ENCODE data around the gene NLRP7.
"Not testable (repeated sequence)": the region's sequence is repeated elsewhere in the genome, so short reads cannot be mapped to it uniquely, and the experiment has no call there.

The NLRP7 gene

GRCh38 chr19:54923276-54923675, 24.1 kb downstream of the NLRP7 start:
- no CpG with 5 or more reads among the region's 9 CpGs for WGBS (ENCODE audit: extremely low coverage, insufficient coverage, insufficient read length)
- H3K4me3 ChIP-seq (ENCODE audit: low read depth, low read length), result no peak overlapping the region

GRCh38 chr19:54921082-54921481, 26.2 kb downstream of the NLRP7 start:
- DNase-seq, result peak in 1 of 2 donors; percentile 25
- no peaks in the 10 kb centered on the region for H3K36me3 ChIP-seq (ENCODE audit: control insufficient read depth in 1 of 2, insufficient read depth in 2 of 2, low read length in 2 of 2)
- H3K9ac ChIP-seq (ENCODE audit: low read length), result no peak overlapping the region
- no peaks in the 10 kb centered on the region for H3K79me2 ChIP-seq (ENCODE audit: control insufficient read depth, insufficient read depth, low read length, poor library complexity)
- H4K91ac ChIP-seq (ENCODE audit: low read depth, low read length), result peak overlapping the region; percentile 1
- no peak overlapping the region for H2BK120ac ChIP-seq (ENCODE audit: insufficient read depth, low read length, poor library complexity)
- no peak overlapping the region for H3K18ac ChIP-seq (ENCODE audit: low read length)
- no peak overlapping the region for H3K14ac ChIP-seq (ENCODE audit: low read length)
- no CpG with 5 or more reads among the region's 7 CpGs for WGBS (ENCODE audit: extremely low coverage, insufficient coverage, insufficient read length)
- no peaks in the 10 kb centered on the region for H3K4me1 ChIP-seq (ENCODE audit: control insufficient read depth in 1 of 2, insufficient read depth in 2 of 2, low read length in 2 of 2)
- no peak overlapping the region for H3K4me3 ChIP-seq (ENCODE audit: low read depth, low read length)
- peak overlapping the region; percentile 4 for H2BK12ac ChIP-seq (ENCODE audit: low read length)
- no peak overlapping the region for H2BK5ac ChIP-seq (ENCODE audit: low read depth, low read length, poor library complexity)
- H3K4me2 ChIP-seq (ENCODE audit: low read length), result no peak overlapping the region
- H3K27ac ChIP-seq (ENCODE audit: low read depth, low read length), result no peak overlapping the region
- no peak overlapping the region for H3K4ac ChIP-seq (ENCODE audit: low read depth, low read length)
- H2AFZ ChIP-seq (ENCODE audit: insufficient read depth, low read length, poor library complexity), result no peak overlapping the region
- H4K12ac ChIP-seq (ENCODE audit: low read depth, low read length), result no peak overlapping the region
- H3K79me1 ChIP-seq (ENCODE audit: low read length), result peaks cover 2% of the 10 kb centered on the region
- no peak overlapping the region for H4K8ac ChIP-seq (ENCODE audit: low read depth, low read length)
- H3K23ac ChIP-seq (ENCODE audit: low read length), result no peak overlapping the region
- peaks cover 2% of the 10 kb centered on the region for H3K9me3 ChIP-seq (ENCODE audit: insufficient read depth, low read depth, low read length)
- no peak overlapping the region for H2AK5ac ChIP-seq (ENCODE audit: low read length)
- no peaks in the 10 kb centered on the region for H3K27me3 ChIP-seq (ENCODE audit: insufficient read depth, low read length)

More at GRCh38 chr19:54923276-54923675, 24.1 kb downstream of the NLRP7 start:
- H3K4ac ChIP-seq (ENCODE audit: low read depth, low read length), result no peak overlapping the region
- H4K8ac ChIP-seq (ENCODE audit: low read depth, low read length), result no peak overlapping the region
- H2BK12ac ChIP-seq (ENCODE audit: low read length), result no peak overlapping the region
- H3K14ac ChIP-seq (ENCODE audit: low read length), result no peak overlapping the region
- H3K79me1 ChIP-seq (ENCODE audit: low read length), result peaks cover 2% of the 10 kb centered on the region
- no peak overlapping the region for H2AFZ ChIP-seq (ENCODE audit: insufficient read depth, low read length, poor library complexity)
- no peak overlapping the region for H2BK120ac ChIP-seq (ENCODE audit: insufficient read depth, low read length, poor library complexity)
- H3K18ac ChIP-seq (ENCODE audit: low read length), result no peak overlapping the region
- no peaks in the 10 kb centered on the region for H3K79me2 ChIP-seq (ENCODE audit: control insufficient read depth, insufficient read depth, low read length, poor library complexity)
- H4K91ac ChIP-seq (ENCODE audit: low read depth, low read length), result no peak overlapping the region
- no peak overlapping the region for H3K4me2 ChIP-seq (ENCODE audit: low read length)
- H4K12ac ChIP-seq (ENCODE audit: low read depth, low read length), result no peak overlapping the region
- H2BK5ac ChIP-seq (ENCODE audit: low read depth, low read length, poor library complexity), result no peak overlapping the region
- H3K27me3 ChIP-seq (ENCODE audit: insufficient read depth, low read length), result no peaks in the 10 kb centered on the region
- no peak for DNase-seq
- H3K27ac ChIP-seq (ENCODE audit: low read depth, low read length), result no peak overlapping the region
- H3K23ac ChIP-seq (ENCODE audit: low read length), result no peak overlapping the region
- H2AK5ac ChIP-seq (ENCODE audit: low read length), result no peak overlapping the region
- peaks cover 6% of the 10 kb centered on the region for H3K9me3 ChIP-seq (ENCODE audit: insufficient read depth, low read depth, low read length)
- H3K36me3 ChIP-seq (ENCODE audit: control insufficient read depth in 1 of 2, insufficient read depth in 2 of 2, low read length in 2 of 2), result no peaks in the 10 kb centered on the region
- no peaks in the 10 kb centered on the region for H3K4me1 ChIP-seq (ENCODE audit: control insufficient read depth in 1 of 2, insufficient read depth in 2 of 2, low read length in 2 of 2)
- H3K9ac ChIP-seq (ENCODE audit: low read length), result no peak overlapping the region

- not testable (repeated sequence) for H4K12ac ChIP-seq (ENCODE audit: low read depth, low read length); H3K9me3 ChIP-seq (ENCODE audit: insufficient read depth, low read depth, low read length); H3K9ac ChIP-seq (ENCODE audit: low read length); H2AFZ ChIP-seq (ENCODE audit: insufficient read depth, low read length, poor library complexity); H3K4me3 ChIP-seq (ENCODE audit: low read depth, low read length); H3K36me3 ChIP-seq (ENCODE audit: control insufficient read depth in 1 of 2, insufficient read depth in 2 of 2, low read length in 2 of 2); H3K79me2 ChIP-seq (ENCODE audit: control insufficient read depth, insufficient read depth, low read length, poor library complexity); H3K14ac ChIP-seq (ENCODE audit: low read length); H3K23ac ChIP-seq (ENCODE audit: low read length); H3K27ac ChIP-seq (ENCODE audit: low read depth, low read length); H3K4me1 ChIP-seq (ENCODE audit: control insufficient read depth in 1 of 2, insufficient read depth in 2 of 2, low read length in 2 of 2); H2BK5ac ChIP-seq (ENCODE audit: low read depth, low read length, poor library complexity); H3K27me3 ChIP-seq (ENCODE audit: insufficient read depth, low read length); H3K4me2 ChIP-seq (ENCODE audit: low read length); H3K18ac ChIP-seq (ENCODE audit: low read length); H3K79me1 ChIP-seq (ENCODE audit: low read length); H4K8ac ChIP-seq (ENCODE audit: low read depth, low read length); H3K4ac ChIP-seq (ENCODE audit: low read depth, low read length)
- Histone ChIP-seq H2BK120ac (ENCODE audit: insufficient read depth, low read length, poor library complexity) (peak overlapping the region; percentile 27), H4K91ac (ENCODE audit: low read depth, low read length) (peak overlapping the region; percentile 59), H2BK12ac (ENCODE audit: low read length) (peak overlapping the region; percentile 82), H2AK5ac (ENCODE audit: low read length) (peak overlapping the region; percentile 72)
- DNase-seq, result peak in 1 of 2 donors; percentile 44
- WGBS (ENCODE audit: extremely low coverage, insufficient coverage, insufficient read length), result no CpG with 5 or more reads among the region's 24 CpGs
Observed at GRCh38 chr19:54919646-54920563, 27.4 kb downstream of the NLRP7 start.

- no peak overlapping the region for H3K27ac ChIP-seq (ENCODE audit: low read depth, low read length)
- DNase-seq, result no peak
- H2AFZ ChIP-seq (ENCODE audit: insufficient read depth, low read length, poor library complexity), result no peak overlapping the region
- no peak overlapping the region for H2BK120ac ChIP-seq (ENCODE audit: insufficient read depth, low read length, poor library complexity)
- H3K4me3 ChIP-seq (ENCODE audit: low read depth, low read length), result no peak overlapping the region
- no peak overlapping the region for H4K12ac ChIP-seq (ENCODE audit: low read depth, low read length)
- no peaks in the 10 kb centered on the region for H3K79me2 ChIP-seq (ENCODE audit: control insufficient read depth, insufficient read depth, low read length, poor library complexity)
- no CpG with 5 or more reads among the region's 9 CpGs for WGBS (ENCODE audit: extremely low coverage, insufficient coverage, insufficient read length)
- H3K23ac ChIP-seq (ENCODE audit: low read length), result no peak overlapping the region
- no peak overlapping the region for H2AK5ac ChIP-seq (ENCODE audit: low read length)
- H3K79me1 ChIP-seq (ENCODE audit: low read length), result peaks cover 2% of the 10 kb centered on the region
- H2BK12ac ChIP-seq (ENCODE audit: low read length), result no peak overlapping the region
- no peak overlapping the region for H3K9ac ChIP-seq (ENCODE audit: low read length)
- H3K18ac ChIP-seq (ENCODE audit: low read length), result no peak overlapping the region
- H4K91ac ChIP-seq (ENCODE audit: low read depth, low read length), result no peak overlapping the region
- peaks cover 2% of the 10 kb centered on the region for H3K9me3 ChIP-seq (ENCODE audit: insufficient read depth, low read depth, low read length)
- no peak overlapping the region for H3K4me2 ChIP-seq (ENCODE audit: low read length)
- H3K4me1 ChIP-seq (ENCODE audit: control insufficient read depth in 1 of 2, insufficient read depth in 2 of 2, low read length in 2 of 2), result no peaks in the 10 kb centered on the region
- H4K8ac ChIP-seq (ENCODE audit: low read depth, low read length), result no peak overlapping the region
- H3K14ac ChIP-seq (ENCODE audit: low read length), result no peak overlapping the region
- no peak overlapping the region for H3K4ac ChIP-seq (ENCODE audit: low read depth, low read length)
- H2BK5ac ChIP-seq (ENCODE audit: low read depth, low read length, poor library complexity), result no peak overlapping the region
- no peaks in the 10 kb centered on the region for H3K27me3 ChIP-seq (ENCODE audit: insufficient read depth, low read length)
- H3K36me3 ChIP-seq (ENCODE audit: control insufficient read depth in 1 of 2, insufficient read depth in 2 of 2, low read length in 2 of 2), result no peaks in the 10 kb centered on the region
Observed at GRCh38 chr19:54918499-54918898, 28.8 kb downstream of the NLRP7 start.
